HS-5 (cell line): ENCODE results near the gene SPARCL1.
"Not testable (repeated sequence)": the region's sequence is repeated elsewhere in the genome, so short reads cannot be mapped to it uniquely, and the experiment has no call there.

Experiments
- DNase-seq: peaks from one replicate; pipeline ENCODE4 v3.0.0-alpha.2; 2012; ENCODE audit warnings: low read depth

SPARCL1 gene

GRCh38 chr4:87445964-87446363 is 83.2 kb downstream of the SPARCL1 start:
- no peak for DNase-seq

GRCh38 chr4:87444741-87445140 is 84.4 kb downstream of the SPARCL1 start:
- DNase-seq, result no peak

GRCh38 chr4:87442889-87443288 is 86.3 kb downstream of the SPARCL1 start:
- DNase-seq, result no peak

GRCh38 chr4:87433342-87433741 is 95.8 kb downstream of the SPARCL1 start:
- DNase-seq, result no peak

GRCh38 chr4:87430038-87430437 is 99.1 kb downstream of the SPARCL1 start:
- no peak for DNase-seq

GRCh38 chr4:87428979-87429378 is 100.2 kb downstream of the SPARCL1 start:
- no peak for DNase-seq

GRCh38 chr4:87427518-87427868 is 101.7 kb downstream of the SPARCL1 start:
- DNase-seq, result no peak

GRCh38 chr4:87426865-87427517 is 102.2 kb downstream of the SPARCL1 start:
- no peak for DNase-seq

- DNase-seq, result no peak
These were observed 103.5 kb downstream of the SPARCL1 start for GRCh38 chr4:87425711-87426110.

- not testable (repeated sequence) for DNase-seq
These were observed 105.1 kb downstream of the SPARCL1 start for GRCh38 chr4:87424099-87424543.
